ENCODE measurements around the gene CD34. TPM values are rescaled to one million over a fixed set of nuclear protein-coding genes. Genes with fewer than 3 reads are reported as not detected.

Gene CD34
- total RNA-seq, 1 donor, result 0.36 TPM

DNA sequence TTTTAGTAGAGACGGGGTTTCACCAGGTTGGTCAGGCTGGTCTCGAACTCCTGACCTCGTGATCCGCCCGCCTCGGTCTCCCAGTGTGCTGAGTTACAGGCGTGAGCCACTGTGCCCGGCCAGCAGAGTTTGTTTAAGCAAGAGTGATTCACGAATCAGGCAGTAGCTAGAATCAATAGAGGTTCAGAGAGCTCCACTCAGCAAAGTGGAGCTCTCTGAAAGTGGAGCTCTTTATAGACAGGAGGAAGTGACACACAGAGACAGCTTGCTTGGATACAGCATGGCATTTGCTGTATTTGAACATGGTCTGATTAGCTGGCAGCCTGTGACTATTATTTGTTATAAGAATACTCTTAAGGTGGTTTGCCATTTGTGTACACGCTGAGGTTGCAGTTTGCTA is 27.1 kb upstream of the CD34 start:
- no peak overlapping the region for H3K4me3 ChIP-seq (ENCODE audit: insufficient read depth, low read length)
- TF ChIP-seq, protein P1, sequence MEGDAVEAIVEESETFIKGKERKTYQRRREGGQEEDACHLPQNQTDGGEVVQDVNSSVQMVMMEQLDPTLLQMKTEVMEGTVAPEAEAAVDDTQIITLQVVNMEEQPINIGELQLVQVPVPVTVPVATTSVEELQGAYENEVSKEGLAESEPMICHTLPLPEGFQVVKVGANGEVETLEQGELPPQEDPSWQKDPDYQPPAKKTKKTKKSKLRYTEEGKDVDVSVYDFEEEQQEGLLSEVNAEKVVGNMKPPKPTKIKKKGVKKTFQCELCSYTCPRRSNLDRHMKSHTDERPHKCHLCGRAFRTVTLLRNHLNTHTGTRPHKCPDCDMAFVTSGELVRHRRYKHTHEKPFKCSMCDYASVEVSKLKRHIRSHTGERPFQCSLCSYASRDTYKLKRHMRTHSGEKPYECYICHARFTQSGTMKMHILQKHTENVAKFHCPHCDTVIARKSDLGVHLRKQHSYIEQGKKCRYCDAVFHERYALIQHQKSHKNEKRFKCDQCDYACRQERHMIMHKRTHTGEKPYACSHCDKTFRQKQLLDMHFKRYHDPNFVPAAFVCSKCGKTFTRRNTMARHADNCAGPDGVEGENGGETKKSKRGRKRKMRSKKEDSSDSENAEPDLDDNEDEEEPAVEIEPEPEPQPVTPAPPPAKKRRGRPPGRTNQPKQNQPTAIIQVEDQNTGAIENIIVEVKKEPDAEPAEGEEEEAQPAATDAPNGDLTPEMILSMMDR (IDR thresholded peaks at IDR 0.05; ENCODE audit: extremely low read depth, low read depth, low read length), result no peak
- H4K20me1 ChIP-seq (ENCODE audit: insufficient read depth, low read length), result no peaks in the 10 kb centered on the region
- H3K79me2 ChIP-seq (ENCODE audit: insufficient read depth, low read length), result no peaks in the 10 kb centered on the region
- peak; percentile 80 for DNase-seq (ENCODE audit: insufficient read length, low spot score, missing footprints)
- no peaks in the 10 kb centered on the region for H3K9me3 ChIP-seq (ENCODE audit: low read depth, low read length)
- H3K4me2 ChIP-seq (ENCODE audit: insufficient read depth, low read length), result no peak overlapping the region
- no peak overlapping the region for H2AFZ ChIP-seq (ENCODE audit: low read length)
- H3K27ac ChIP-seq (ENCODE audit: low read depth, low read length), result no peak overlapping the region
- no peaks in the 10 kb centered on the region for H3K27me3 ChIP-seq (ENCODE audit: insufficient read depth, low read length)
- no peaks in the 10 kb centered on the region for H3K4me1 ChIP-seq (ENCODE audit: insufficient read depth, low read length)
- no peaks in the 10 kb centered on the region for H3K36me3 ChIP-seq (ENCODE audit: insufficient read depth, low read length)

DNA sequence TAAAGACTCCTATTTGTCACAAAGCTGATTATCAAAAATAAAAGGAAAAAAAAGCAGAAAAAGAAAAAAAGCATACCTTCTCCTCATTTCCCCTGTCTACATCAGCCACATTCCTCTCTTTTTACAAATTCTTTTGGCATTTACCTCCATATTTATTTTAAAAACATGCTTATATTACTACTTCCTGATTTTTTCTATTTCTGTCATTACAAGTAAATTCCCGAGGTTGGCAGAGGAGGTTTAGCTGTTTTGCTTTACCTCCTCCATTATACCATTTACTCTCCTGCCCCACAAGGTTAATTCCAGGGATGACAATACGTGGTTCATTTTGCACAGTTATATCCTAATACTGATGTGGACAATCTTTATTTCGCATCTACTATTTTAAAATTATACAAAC is 26.3 kb upstream of the CD34 start:
- Histone ChIP-seq H3K9me3 (ENCODE audit: low read depth, low read length) (no peaks in the 10 kb centered on the region), H3K27ac (ENCODE audit: low read depth, low read length) (no peak overlapping the region), H2AFZ (ENCODE audit: low read length) (no peak overlapping the region), H3K36me3 (ENCODE audit: insufficient read depth, low read length) (no peaks in the 10 kb centered on the region), H3K79me2 (ENCODE audit: insufficient read depth, low read length) (no peaks in the 10 kb centered on the region), H3K4me1 (ENCODE audit: insufficient read depth, low read length) (no peaks in the 10 kb centered on the region), H4K20me1 (ENCODE audit: insufficient read depth, low read length) (no peaks in the 10 kb centered on the region), H3K4me2 (ENCODE audit: insufficient read depth, low read length) (peak overlapping the region; percentile 9), H3K27me3 (ENCODE audit: insufficient read depth, low read length) (no peaks in the 10 kb centered on the region), H3K4me3 (ENCODE audit: insufficient read depth, low read length) (no peak overlapping the region)
- no peak for DNase-seq (ENCODE audit: insufficient read length, low spot score, missing footprints)
- TF ChIP-seq, protein P1 (IDR thresholded peaks at IDR 0.05; ENCODE audit: extremely low read depth, low read depth, low read length), result no peak

DNA sequence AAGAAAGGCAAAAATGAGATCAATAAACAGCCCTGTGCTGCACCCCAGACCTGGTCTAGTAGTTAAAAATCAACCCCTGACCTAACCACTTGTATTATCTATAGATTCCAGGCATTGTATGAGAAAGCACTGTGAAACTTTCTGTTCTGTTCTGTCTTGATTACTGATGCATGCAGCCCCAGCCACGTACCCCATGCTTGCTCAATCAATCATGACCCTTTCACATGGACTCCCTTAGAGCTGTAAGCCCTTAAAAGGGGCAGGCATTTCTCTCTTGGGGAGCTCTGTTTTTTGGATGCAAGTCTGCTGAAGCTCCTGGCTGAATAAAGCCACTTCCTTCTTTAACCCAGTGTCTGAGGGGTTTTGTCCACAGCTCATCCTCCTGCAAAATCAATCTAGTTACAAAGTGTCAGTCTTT is 24.2 kb upstream of the CD34 start:
- H3K4me3 ChIP-seq (ENCODE audit: insufficient read depth, low read length), result no peak overlapping the region
- H2AFZ ChIP-seq (ENCODE audit: low read length), result no peak overlapping the region
- H3K36me3 ChIP-seq (ENCODE audit: insufficient read depth, low read length), result no peaks in the 10 kb centered on the region
- TF ChIP-seq, protein P1 (IDR thresholded peaks at IDR 0.05; ENCODE audit: extremely low read depth, low read depth, low read length), result no peak
- H3K27me3 ChIP-seq (ENCODE audit: insufficient read depth, low read length), result no peaks in the 10 kb centered on the region
- no peak overlapping the region for H3K4me2 ChIP-seq (ENCODE audit: insufficient read depth, low read length)
- no peaks in the 10 kb centered on the region for H3K4me1 ChIP-seq (ENCODE audit: insufficient read depth, low read length)
- no peaks in the 10 kb centered on the region for H3K79me2 ChIP-seq (ENCODE audit: insufficient read depth, low read length)
- H4K20me1 ChIP-seq (ENCODE audit: insufficient read depth, low read length), result no peaks in the 10 kb centered on the region
- H3K27ac ChIP-seq (ENCODE audit: low read depth, low read length), result no peak overlapping the region
- DNase-seq (ENCODE audit: insufficient read length, low spot score, missing footprints), result no peak
- no peaks in the 10 kb centered on the region for H3K9me3 ChIP-seq (ENCODE audit: low read depth, low read length)

DNA sequence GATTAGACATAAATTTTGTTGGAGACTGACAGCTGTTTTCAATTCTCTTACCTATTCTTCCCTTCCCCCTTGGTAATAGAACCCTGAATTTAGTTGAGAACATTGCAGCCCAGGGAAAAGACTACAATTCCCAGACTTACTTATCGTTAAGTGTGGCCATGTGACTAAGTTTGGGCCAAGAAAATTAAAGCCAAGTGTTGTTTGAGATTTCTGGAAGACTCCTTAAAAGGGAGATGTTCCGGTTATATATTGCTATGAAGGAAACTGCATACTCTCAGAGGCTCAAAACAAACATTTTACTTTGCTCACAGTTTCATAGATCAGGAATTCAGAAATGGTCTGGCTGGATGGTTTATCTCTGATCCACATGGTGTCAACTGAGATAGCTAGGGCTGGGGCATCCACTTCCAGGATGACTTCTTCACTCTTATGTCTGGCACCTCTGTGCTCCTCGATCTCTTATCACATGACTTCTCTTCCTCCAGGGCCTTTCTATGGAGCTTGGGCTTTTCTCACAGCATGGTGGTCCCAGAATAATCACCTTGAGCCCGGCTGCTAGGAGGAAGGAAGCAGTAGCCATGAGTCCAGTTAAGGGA is 22.4 kb upstream of the CD34 start:
- no peaks in the 10 kb centered on the region for H3K4me1 ChIP-seq (ENCODE audit: insufficient read depth, low read length)
- no peaks in the 10 kb centered on the region for H3K79me2 ChIP-seq (ENCODE audit: insufficient read depth, low read length)
- no peaks in the 10 kb centered on the region for H3K9me3 ChIP-seq (ENCODE audit: low read depth, low read length)
- no peak overlapping the region for H3K27ac ChIP-seq (ENCODE audit: low read depth, low read length)
- TF ChIP-seq, protein P1 (IDR thresholded peaks at IDR 0.05; ENCODE audit: extremely low read depth, low read depth, low read length), result no peak
- H3K4me2 ChIP-seq (ENCODE audit: insufficient read depth, low read length), result no peak overlapping the region
- DNase-seq (ENCODE audit: insufficient read length, low spot score, missing footprints), result no peak
- H3K27me3 ChIP-seq (ENCODE audit: insufficient read depth, low read length), result no peaks in the 10 kb centered on the region
- no peak overlapping the region for H2AFZ ChIP-seq (ENCODE audit: low read length)
- no peaks in the 10 kb centered on the region for H4K20me1 ChIP-seq (ENCODE audit: insufficient read depth, low read length)
- no peak overlapping the region for H3K4me3 ChIP-seq (ENCODE audit: insufficient read depth, low read length)
- H3K36me3 ChIP-seq (ENCODE audit: insufficient read depth, low read length), result no peaks in the 10 kb centered on the region
